Epithelial cell of proximal tubule (primary cell): ENCODE measurements around the gene COMMD3. TPM values are rescaled to one million over a fixed set of nuclear protein-coding genes. Genes with fewer than 3 reads are reported as not detected.

Experiments
- total RNA-seq: library from RNA; depleted of rRNA; stranded (reverse); fragments of >200 nt; gene quantifications from 2 replicates; pipeline ENCODE4 v1.2.3, GENCODE V29; 2015

The COMMD3 gene
- total RNA-seq, 1 donor from 2014 or later: 43.8 TPM

Other genes with a start within 250 kb of the COMMD3 start
- gene EBLN1, start 98.4 kb upstream of the COMMD3 start, total RNA-seq: not detected in 2 replicates
- gene BMI1, start 4.7 kb downstream of the COMMD3 start, total RNA-seq: 29.6 and 37.2 TPM in 2 replicates
- 0.07 TPM in 1 of 2 replicates, not detected in the other for gene SPAG6, start 29.1 kb downstream of the COMMD3 start, total RNA-seq